Thyroid gland (tissue), 4 donors: ENCODE measurements around the gene BUB1B. TPM values are rescaled to one million over a fixed set of nuclear protein-coding genes. Genes with fewer than 3 reads are reported as not detected.
"Not testable (repeated sequence)": the region's sequence is repeated elsewhere in the genome, so short reads cannot be mapped to it uniquely, and the experiment has no call there.

Experiments
- DNase-seq, 2 donors: peaks; one replicate each; pipeline ENCODE4 v3.0.0-alpha.2; 2019
- H3K27ac ChIP-seq, 3 donors: fragments of 200-600 bp; sonication (generic); 1 replicate in 2 of 3; 2 replicates in 1 of 3; pipeline ENCODE4 v1.5.1; 2016 to 2019; ENCODE audit warnings: mild to moderate bottlenecking in 1 of 3, moderate library complexity in 1 of 3
- H3K27me3 ChIP-seq: fragments of 200-600 bp; sonication (generic); one replicate; pipeline ENCODE4 v1.5.1; 2019
- H3K36me3 ChIP-seq, 2 donors: fragments of 200-600 bp; sonication (generic); one replicate each; pipeline ENCODE4 v1.5.1; 2016 to 2019
- H3K4me1 ChIP-seq, 2 donors: fragments of 200-600 bp; sonication (generic); one replicate each; pipeline ENCODE4 v1.5.1; 2017 to 2019
- H3K4me3 ChIP-seq, 3 donors: fragments of 200-600 bp; sonication (generic); replicated peaks in 1 of 3; 1 replicate in 2 of 3; 2 replicates in 1 of 3; pipeline ENCODE4 v1.5.1; 2016; ENCODE audit warnings: mild to moderate bottlenecking in 1 of 3
- H3K9me3 ChIP-seq: fragments of 200-600 bp; sonication (generic); one replicate; pipeline ENCODE4 v1.5.1; 2017
- POLR2A ChIP-seq, 2 donors: fragments of 450-650 bp; IDR thresholded peaks; one replicate each; pipeline ENCODE4 v1.6.1; 2017; ENCODE audit warnings: antibody characterized with exemption in 2 of 2, mild to moderate bottlenecking in 2 of 2, moderate library complexity in 1 of 2
- WGBS, 2 donors: methylation state at CpG; one replicate each; pipeline ENCODE4 v1.1.5; 2017; 5-methylcytosine and 5-hydroxymethylcytosine counted together
- intact Hi-C: fragments of 100-400 bp; cut with DNase I; formaldehyde crosslinking; loops from one replicate; pipeline ENCODE4 v1.15.1; 2023
- total RNA-seq, 4 donors: library from RNA; depleted of rRNA; stranded (reverse); fragments of >200 nt; gene quantifications; one replicate each; pipeline ENCODE4 v1.2.3, GENCODE V29; 2016
- TF ChIP-seq, protein P1 (sequence below), 6 experiments: fragments of 200-600 bp in 3 of 6; fragments of 450-650 bp in 3 of 6; sonication (generic) in 3 of 6; IDR thresholded peaks; one replicate each; pipeline ENCODE4 v1.5.1; 2016 to 2019; ENCODE audit warnings: antibody characterized with exemption in 6 of 6, mild to moderate bottlenecking in 2 of 6, inconsistent platforms in 1 of 6, moderate library complexity in 1 of 6

Gene BUB1B
- total RNA-seq, 4 donors from 2014 or later: 0.20 to 3.7 (median 1.4) TPM

DNA sequence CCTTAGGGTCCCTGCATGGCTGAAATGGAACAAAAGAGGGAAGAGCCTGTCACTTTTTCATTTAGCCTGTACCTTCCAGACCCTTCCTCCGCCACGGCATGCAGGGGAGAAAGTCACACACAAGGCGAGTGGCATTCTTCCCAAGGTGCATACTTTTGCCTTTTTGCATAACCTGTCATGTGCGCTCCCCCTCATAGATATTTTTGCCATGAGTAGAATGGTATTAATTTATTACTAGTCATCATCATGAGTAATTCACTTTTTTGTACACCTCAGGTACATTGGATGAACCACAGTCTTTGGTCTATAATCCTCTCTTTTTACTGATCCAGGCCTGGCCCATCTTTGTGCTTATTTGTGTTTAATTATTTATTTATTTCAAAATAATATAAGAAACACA lies 8.9 kb upstream of the BUB1B start:
- Histone ChIP-seq H3K27ac (no peak overlapping the region), H3K36me3 (no peaks in the 10 kb centered on the region), H3K4me3 (no peak overlapping the region), H3K4me1 (peaks cover 5 to 7% of the 10 kb centered on the region in 2 donors), H3K9me3 (no peaks in the 10 kb centered on the region), H3K27me3 (no peaks in the 10 kb centered on the region)
- no peak for DNase-seq
- 89 to 90% methylated on average over 4 of the region's 4 CpGs for WGBS, 2 donors
- intact Hi-C loops: no loop called here
- no peak for TF ChIP-seq POLR2A (IDR thresholded peaks at IDR 0.05)
- TF ChIP-seq, protein P1, sequence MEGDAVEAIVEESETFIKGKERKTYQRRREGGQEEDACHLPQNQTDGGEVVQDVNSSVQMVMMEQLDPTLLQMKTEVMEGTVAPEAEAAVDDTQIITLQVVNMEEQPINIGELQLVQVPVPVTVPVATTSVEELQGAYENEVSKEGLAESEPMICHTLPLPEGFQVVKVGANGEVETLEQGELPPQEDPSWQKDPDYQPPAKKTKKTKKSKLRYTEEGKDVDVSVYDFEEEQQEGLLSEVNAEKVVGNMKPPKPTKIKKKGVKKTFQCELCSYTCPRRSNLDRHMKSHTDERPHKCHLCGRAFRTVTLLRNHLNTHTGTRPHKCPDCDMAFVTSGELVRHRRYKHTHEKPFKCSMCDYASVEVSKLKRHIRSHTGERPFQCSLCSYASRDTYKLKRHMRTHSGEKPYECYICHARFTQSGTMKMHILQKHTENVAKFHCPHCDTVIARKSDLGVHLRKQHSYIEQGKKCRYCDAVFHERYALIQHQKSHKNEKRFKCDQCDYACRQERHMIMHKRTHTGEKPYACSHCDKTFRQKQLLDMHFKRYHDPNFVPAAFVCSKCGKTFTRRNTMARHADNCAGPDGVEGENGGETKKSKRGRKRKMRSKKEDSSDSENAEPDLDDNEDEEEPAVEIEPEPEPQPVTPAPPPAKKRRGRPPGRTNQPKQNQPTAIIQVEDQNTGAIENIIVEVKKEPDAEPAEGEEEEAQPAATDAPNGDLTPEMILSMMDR (IDR thresholded peaks at IDR 0.05): no peak

DNA sequence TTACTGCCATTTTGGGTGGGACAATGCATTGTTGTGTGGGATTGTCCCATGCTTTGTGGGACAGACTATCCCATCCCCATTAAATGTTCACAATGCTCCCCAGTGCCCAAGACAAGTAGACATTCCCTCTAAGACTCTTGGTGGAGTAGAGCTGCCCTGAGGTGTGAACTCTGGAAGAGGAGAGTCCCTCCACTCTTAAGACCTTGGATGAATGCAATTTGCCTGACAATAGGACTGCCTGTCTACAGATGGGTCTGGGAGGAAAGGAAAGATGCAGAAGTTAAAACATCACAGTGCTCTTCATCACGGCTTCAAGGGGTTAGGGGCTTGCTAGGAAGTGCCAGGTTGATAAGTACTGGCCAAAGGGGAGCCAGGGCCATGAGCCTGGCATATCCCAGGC lies 6.0 kb upstream of the BUB1B start:
- H3K36me3 ChIP-seq, H3K27me3 ChIP-seq, H3K4me1 ChIP-seq, H3K27ac ChIP-seq, H3K4me3 ChIP-seq, DNase-seq, H3K9me3 ChIP-seq, intact Hi-C loops: not testable (repeated sequence)
- 63% methylated on average over 1 of the region's 1 CpG; no CpG with 5 or more reads in 1 of the 2 donors for WGBS, 2 donors

DNA sequence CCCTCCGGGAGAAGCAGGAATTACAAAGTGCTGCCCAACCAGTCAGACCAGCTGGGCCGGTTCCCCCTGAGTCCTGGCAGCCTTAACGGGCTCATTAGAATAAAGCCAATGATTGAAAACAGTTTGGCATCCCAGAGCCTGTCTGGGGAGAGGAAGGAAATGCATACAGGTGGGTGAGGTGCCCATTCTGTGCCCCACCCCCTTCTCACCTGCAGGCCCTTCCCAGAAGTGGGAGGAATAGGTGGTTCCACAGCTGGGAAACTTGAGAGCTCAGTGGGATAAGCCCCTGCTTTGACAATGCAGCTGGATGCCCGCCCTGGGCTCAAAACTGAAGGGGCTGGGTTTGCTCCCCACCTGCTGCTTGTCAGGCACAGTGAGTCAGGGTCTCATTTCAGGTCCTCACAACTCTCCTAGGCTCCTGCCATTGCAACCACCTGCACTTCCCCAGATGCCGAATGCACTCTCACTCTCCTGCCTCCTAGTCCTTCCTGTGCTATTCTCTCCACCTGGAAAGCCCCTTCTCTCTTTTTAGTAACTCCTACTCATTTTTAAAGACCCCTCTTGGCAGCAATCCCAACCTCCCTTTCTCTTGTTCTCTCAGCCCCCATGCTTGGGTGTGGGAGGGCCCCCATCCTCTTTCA lies 5.5 kb upstream of the BUB1B start:
- no peaks in the 10 kb centered on the region for H3K27me3 ChIP-seq
- 21 to 31% methylated on average over 4 to 5 of the region's 5 CpGs for WGBS, 2 donors
- peak; percentile 78 to 82 for DNase-seq
- TF ChIP-seq POLR2A (IDR thresholded peaks at IDR 0.05): no peak
- TF ChIP-seq, protein P1 (IDR thresholded peaks at IDR 0.05): no peak
- H3K4me1 ChIP-seq: peaks cover 5 to 8% of the 10 kb centered on the region in 2 donors
- peak overlapping the region in 1 of 3 donors; percentile 45 for H3K27ac ChIP-seq
- H3K9me3 ChIP-seq: no peaks in the 10 kb centered on the region
- intact Hi-C loops: no loop called here
- no peak overlapping the region for H3K4me3 ChIP-seq
- no peaks in the 10 kb centered on the region for H3K36me3 ChIP-seq

DNA sequence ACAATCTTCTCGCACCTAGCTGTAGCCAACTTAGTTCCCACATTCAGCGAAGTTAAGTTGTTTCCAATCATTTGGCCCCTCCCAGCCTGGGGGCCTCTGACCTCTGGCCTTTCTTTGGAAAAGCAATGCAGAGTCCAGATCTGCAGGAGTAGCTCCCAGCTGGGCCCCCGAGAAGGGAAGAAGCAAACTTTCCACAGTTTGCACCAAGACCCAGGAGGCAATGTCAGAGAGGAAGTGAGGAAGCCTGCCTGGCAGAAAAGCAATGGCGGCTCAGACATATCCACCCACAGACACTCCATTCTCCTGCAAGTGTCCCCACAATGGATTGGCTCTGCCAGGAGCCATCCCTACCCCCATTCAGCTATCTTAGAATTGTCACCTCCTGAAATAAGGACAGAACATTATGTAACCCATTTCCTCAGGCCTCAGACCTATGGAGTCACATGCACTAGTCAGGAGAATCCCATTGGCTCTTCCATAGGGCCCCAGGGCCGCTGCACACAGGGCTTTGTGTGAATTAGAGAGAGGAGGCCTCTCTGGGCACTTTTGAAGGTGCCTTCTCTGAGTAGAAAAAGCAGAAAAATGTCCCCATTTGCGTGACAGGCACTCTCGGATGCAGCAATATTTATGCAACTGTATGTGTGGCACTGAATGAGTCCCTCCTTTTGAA lies 3.0 kb upstream of the BUB1B start:
- no peak for DNase-seq
- Histone ChIP-seq H3K27ac (no peak overlapping the region), H3K36me3 (no peaks in the 10 kb centered on the region), H3K9me3 (no peaks in the 10 kb centered on the region), H3K4me3 (no peak overlapping the region), H3K27me3 (no peaks in the 10 kb centered on the region), H3K4me1 (peaks cover 8 to 17% of the 10 kb centered on the region in 2 donors)
- WGBS, 2 donors: 83 to 89% methylated on average over 7 of the region's 7 CpGs
- TF ChIP-seq, protein P1 (IDR thresholded peaks at IDR 0.05): no peak
- no peak for TF ChIP-seq POLR2A (IDR thresholded peaks at IDR 0.05)
- intact Hi-C loops: no loop called here

DNA sequence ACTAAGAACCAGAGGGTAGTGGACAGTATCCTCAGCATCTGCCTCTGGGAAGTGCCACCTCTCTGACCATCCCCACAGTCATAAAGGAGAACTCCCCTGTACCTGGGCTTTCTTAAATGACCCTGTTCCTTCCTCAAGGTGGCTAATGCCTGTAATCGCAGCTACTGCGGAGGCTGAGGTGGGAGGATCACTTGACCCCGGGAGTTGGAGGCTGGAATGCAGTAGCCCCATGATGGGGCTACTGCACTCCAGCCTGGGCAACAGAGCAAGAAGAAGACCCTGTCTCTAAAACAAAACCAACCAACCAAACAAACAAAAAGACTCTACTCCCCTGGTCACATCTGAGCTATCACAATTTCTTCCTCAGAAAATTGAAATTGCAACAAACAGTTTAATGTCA lies 848 bp upstream of the BUB1B start:
- Histone ChIP-seq H3K9me3 (no peaks in the 10 kb centered on the region), H3K27me3 (no peaks in the 10 kb centered on the region), H3K4me3 (no peak overlapping the region), H3K27ac (no peak overlapping the region), H3K36me3 (no peaks in the 10 kb centered on the region), H3K4me1 (peaks cover 8 to 17% of the 10 kb centered on the region in 2 donors)
- TF ChIP-seq, protein P1 (IDR thresholded peaks at IDR 0.05): no peak
- no peak for TF ChIP-seq POLR2A (IDR thresholded peaks at IDR 0.05)
- no peak for DNase-seq
- 92 to 94% methylated on average over 3 of the region's 3 CpGs for WGBS, 2 donors
- intact Hi-C loops: loop anchor here (5.0 kb wide), 1 partner anchor 53 kb away; the partner anchor contains the start of gene BMF
